GM23338 (cell line): Measurements from ENCODE around the gene ADSS1.

Experiments used
- CTCF ChIP-seq, 2 experiments: fragments of 200-600 bp in 1 of 2; sonication (generic) in 1 of 2; conservative IDR thresholded peaks; 2 replicates each; pipeline versions ENCODE4 v1.5.1 to v1.6.1; 2016 to 2017; ENCODE audit warnings: antibody characterized with exemption in 2 of 2, low read depth in 2 of 2, mild to moderate bottlenecking in 2 of 2, moderate library complexity in 1 of 2
- REST ChIP-seq: IDR thresholded peaks from one replicate; pipeline ENCODE4 v1.6.1; 2018; ENCODE audit warnings: antibody characterized with exemption; ENCODE audit not compliant: unreplicated experiment
- STAT1 ChIP-seq: IDR thresholded peaks from one replicate; pipeline ENCODE4 v1.6.1; 2016; ENCODE audit warnings: antibody characterized with exemption; ENCODE audit not compliant: unreplicated experiment

GRCh38 chr14:104786726-104787675, 63.0 kb downstream of the ADSS1 start:
- TF ChIP-seq STAT1 = no peak
- no peak for TF ChIP-seq CTCF (conservative IDR thresholded peaks at IDR 0.05; ENCODE audit: low read depth in 2 of 2)
- TF ChIP-seq REST = no peak
